HG03565 (cell line): ENCODE results near the gene OR51V1.

Source experiments
- ATAC-seq: cut with Tn5 transposase; IDR thresholded peaks from one replicate; pipeline ENCODE4 v1.9.1; 2021; ENCODE audit warnings: mild to moderate bottlenecking, moderate library complexity; ENCODE audit not compliant: unreplicated experiment

Gene OR51V1

GRCh38 chr11:5231111-5231510, 30.6 kb upstream of the OR51V1 start:
- no peak for ATAC-seq

- ATAC-seq, result no peak
Measured at GRCh38 chr11:5230266-5230665, 29.8 kb upstream of the OR51V1 start.

GRCh38 chr11:5229796-5230195, 29.3 kb upstream of the OR51V1 start:
- no peak for ATAC-seq

- ATAC-seq, result peak; percentile 33
Measured at GRCh38 chr11:5229356-5229755, 28.9 kb upstream of the OR51V1 start.

GRCh38 chr11:5228124-5228523, 27.6 kb upstream of the OR51V1 start:
- no peak for ATAC-seq

- ATAC-seq, result no peak
Measured at GRCh38 chr11:5227681-5228080, 27.2 kb upstream of the OR51V1 start.

DNA sequence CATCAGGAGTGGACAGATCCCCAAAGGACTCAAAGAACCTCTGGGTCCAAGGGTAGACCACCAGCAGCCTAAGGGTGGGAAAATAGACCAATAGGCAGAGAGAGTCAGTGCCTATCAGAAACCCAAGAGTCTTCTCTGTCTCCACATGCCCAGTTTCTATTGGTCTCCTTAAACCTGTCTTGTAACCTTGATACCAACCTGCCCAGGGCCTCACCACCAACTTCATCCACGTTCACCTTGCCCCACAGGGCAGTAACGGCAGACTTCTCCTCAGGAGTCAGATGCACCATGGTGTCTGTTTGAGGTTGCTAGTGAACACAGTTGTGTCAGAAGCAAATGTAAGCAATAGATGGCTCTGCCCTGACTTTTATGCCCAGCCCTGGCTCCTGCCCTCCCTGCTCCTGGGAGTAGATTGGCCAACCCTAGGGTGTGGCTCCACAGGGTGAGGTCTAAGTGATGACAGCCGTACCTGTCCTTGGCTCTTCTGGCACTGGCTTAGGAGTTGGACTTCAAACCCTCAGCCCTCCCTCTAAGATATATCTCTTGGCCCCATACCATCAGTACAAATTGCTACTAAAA, 26.3 kb upstream of the OR51V1 start, which contains the start of gene HBB:
TSS of gene HBB (minus strand) at position 340 of the 579 bp plus-strand sequence. CDS start at position 290, 50 bp downstream.
- ATAC-seq, result no peak

GRCh38 chr11:5225480-5225871, 25.0 kb upstream of the OR51V1 start:
- no peak for ATAC-seq

- no peak for ATAC-seq
Measured at GRCh38 chr11:5224538-5225479, 24.3 kb upstream of the OR51V1 start.

DNA sequence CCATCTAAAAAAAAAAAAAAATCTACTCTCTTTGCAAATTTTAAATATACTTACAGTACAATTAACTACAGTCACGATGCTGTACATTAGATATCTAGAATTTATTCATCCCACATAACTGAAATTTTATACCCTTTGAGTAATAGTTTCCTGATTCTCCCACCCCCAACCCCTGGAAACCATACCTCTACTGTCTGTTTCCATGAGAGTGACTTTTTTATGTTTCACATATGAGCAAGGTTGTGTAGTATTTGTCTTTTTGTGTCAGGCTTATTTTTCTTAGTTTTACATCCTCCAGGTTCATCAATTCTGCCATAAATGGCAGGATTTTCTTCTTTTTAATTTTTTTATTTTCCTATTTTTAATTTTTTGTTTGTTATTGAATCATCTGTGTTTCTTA, 23.2 kb upstream of the OR51V1 start:
- no peak for ATAC-seq

DNA sequence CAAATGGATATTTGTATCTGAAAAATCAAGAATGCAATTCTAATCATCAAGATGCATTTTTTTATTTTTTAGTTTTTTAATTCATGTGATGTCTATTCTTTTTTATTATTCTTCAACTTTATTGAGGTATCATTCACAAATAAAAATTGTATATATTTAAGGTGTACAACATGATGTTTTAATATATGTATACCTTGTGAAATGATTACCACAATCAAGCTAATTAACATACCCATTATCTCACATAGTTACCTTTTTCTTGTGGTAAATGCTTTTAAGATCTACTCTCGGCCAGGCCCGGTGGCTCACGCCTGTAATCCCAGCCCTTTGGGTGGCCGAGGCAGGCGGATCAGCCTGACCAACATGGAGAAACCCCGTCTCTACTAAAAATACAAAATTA, 22.7 kb upstream of the OR51V1 start:
- ATAC-seq, result no peak

GRCh38 chr11:5210376-5210885, 9.9 kb upstream of the OR51V1 start:
- ATAC-seq, result no peak

- peak; percentile 85 for ATAC-seq
Measured at GRCh38 chr11:5204787-5205186, 4.3 kb upstream of the OR51V1 start.

- ATAC-seq, result no peak
Measured at GRCh38 chr11:5203366-5203765, 2.9 kb upstream of the OR51V1 start.

GRCh38 chr11:5198285-5198684, 2.2 kb downstream of the OR51V1 start:
- no peak for ATAC-seq

DNA sequence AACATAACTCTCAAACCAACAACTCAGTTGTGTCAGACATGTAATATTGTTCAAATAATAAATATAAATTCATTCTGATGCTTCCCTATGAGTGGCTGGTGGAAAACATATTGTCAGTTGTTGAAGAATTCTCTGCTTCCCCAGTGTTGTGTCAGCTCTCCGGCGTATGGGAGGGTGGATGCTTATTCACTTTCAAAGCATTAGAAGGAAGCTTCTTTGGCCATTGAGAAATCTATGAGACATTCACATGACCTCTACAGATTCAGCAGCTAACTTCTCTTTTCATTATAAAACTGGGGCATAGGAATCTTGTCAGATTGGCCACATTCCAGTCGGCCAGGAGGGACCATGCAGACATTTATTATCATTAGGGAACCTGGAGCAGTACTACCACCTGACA, 2.9 kb downstream of the OR51V1 start:
- ATAC-seq, result no peak

DNA sequence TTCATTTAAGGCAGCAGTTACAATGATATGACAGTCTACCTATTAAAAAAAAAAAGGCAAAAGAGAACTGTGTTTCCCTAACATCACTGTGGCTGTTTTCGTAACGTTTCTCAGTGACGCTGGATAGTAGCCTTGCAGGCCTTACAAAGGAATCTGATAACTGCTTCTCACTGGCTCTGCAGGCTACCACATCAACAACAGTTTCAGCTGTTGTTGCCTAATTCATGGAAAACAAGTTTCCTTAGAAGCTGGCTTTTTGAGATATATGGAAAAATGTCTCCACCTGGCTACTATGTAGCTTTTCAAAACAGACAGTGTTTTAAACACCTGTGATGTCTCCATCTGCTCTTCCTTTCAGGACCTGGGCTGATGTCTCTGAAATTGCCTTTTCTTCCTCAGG, 3.8 kb downstream of the OR51V1 start:
- ATAC-seq, result no peak

DNA sequence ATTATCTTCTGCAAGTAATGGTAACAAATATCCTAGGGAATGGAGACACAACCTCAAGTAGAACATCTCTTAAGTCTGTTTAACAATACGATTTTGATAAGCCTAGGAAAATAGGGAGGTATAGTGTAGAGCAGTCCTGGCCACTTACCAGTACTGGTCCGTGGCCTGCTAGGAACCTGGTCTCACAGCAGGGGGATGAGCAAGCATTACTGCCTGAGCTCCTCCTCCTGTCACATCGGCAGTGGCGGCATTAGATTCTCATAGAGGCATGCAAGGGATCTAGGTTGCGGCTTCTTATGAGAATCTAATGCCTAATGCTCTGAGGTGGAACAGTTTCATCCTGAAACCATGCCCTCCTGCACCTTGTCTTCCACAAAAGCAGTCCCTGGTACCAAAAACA, 4.4 kb downstream of the OR51V1 start:
- no peak for ATAC-seq

GRCh38 chr11:5192738-5193137, 7.7 kb downstream of the OR51V1 start:
- no peak for ATAC-seq

DNA sequence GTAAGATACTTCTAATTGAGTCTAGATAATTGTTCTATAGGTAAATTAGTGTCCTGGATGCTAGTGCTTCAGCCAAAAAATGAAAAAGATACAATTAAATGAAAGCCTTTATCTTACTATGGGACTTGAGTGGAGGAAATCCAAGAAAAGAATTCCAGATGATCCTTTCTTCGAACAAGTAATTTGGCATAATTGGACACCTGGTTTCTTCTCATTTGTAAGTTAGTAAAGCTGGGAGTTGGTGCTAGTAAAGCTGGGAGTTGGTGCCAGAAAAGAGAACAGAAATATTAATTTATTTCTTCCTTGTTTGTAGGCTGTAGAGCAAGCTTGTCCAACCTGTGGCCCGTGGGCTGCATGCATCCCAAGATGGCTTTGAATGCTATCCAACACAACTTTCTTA, 12.3 kb downstream of the OR51V1 start:
- ATAC-seq, result no peak

- no peak for ATAC-seq
Measured at GRCh38 chr11:5178046-5178837, 22.2 kb downstream of the OR51V1 start.
